Upper lobe of left lung (tissue), 4 donors: ENCODE data around the gene TRPM5.

ENCODE experiments used
- EP300 ChIP-seq, 4 donors: sonication (generic); formaldehyde crosslinking; IDR thresholded peaks; one replicate each; pipeline ENCODE4 v1.5.1; 2017; ENCODE audit warnings: antibody characterized with exemption in 4 of 4, control low read depth in 2 of 4
- POLR2A ChIP-seq, 4 donors: fragments of 450-650 bp; IDR thresholded peaks; one replicate each; pipeline ENCODE4 v1.5.1; 2016 to 2017; ENCODE audit warnings: antibody characterized with exemption in 4 of 4, mild to moderate bottlenecking in 2 of 4
- POLR2AphosphoS5 ChIP-seq, 2 donors: sonication (generic); formaldehyde crosslinking; IDR thresholded peaks; one replicate each; pipeline ENCODE4 v1.5.1; 2017; ENCODE audit warnings: antibody characterized with exemption in 2 of 2
- TF ChIP-seq, protein P1 (sequence below), 6 experiments: fragments of 450-650 bp in 4 of 6; fragments of 200-600 bp in 2 of 6; sonication (generic) in 2 of 6; IDR thresholded peaks; one replicate each; pipeline ENCODE4 v1.5.1; 2016 to 2019; ENCODE audit warnings: antibody characterized with exemption in 6 of 6

- TF ChIP-seq POLR2A (IDR thresholded peaks at IDR 0.05) (no peak), EP300 (IDR thresholded peaks at IDR 0.05) (no peak), POLR2AphosphoS5 (IDR thresholded peaks at IDR 0.05) (no peak)
- TF ChIP-seq, protein P1, sequence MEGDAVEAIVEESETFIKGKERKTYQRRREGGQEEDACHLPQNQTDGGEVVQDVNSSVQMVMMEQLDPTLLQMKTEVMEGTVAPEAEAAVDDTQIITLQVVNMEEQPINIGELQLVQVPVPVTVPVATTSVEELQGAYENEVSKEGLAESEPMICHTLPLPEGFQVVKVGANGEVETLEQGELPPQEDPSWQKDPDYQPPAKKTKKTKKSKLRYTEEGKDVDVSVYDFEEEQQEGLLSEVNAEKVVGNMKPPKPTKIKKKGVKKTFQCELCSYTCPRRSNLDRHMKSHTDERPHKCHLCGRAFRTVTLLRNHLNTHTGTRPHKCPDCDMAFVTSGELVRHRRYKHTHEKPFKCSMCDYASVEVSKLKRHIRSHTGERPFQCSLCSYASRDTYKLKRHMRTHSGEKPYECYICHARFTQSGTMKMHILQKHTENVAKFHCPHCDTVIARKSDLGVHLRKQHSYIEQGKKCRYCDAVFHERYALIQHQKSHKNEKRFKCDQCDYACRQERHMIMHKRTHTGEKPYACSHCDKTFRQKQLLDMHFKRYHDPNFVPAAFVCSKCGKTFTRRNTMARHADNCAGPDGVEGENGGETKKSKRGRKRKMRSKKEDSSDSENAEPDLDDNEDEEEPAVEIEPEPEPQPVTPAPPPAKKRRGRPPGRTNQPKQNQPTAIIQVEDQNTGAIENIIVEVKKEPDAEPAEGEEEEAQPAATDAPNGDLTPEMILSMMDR (IDR thresholded peaks at IDR 0.05) = no peak
Measured at GRCh38 chr11:2406878-2407410, 37.4 kb downstream of the TRPM5 start.
